VCaP (cell line): Measurements from ENCODE around the gene COL18A1.

Source experiments
- H3K27ac ChIP-seq: fragments of 450-650 bp; 2 replicates; pipeline ENCODE4 v1.5.1; 2017
- CTCF ChIP-seq: fragments of 450-650 bp; conservative IDR thresholded peaks from 2 replicates; pipeline ENCODE4 v1.5.1; 2017; ENCODE audit warnings: mild to moderate bottlenecking, moderate library complexity

COL18A1 gene

GRCh38 chr21:45448810-45449657 is 44.1 kb downstream of the COL18A1 start:
- TF ChIP-seq CTCF: no peak
- H3K27ac ChIP-seq: no peak overlapping the region

- TF ChIP-seq CTCF: no peak
- no peak overlapping the region for H3K27ac ChIP-seq
These were observed 44.9 kb downstream of the COL18A1 start for GRCh38 chr21:45449658-45450422.

GRCh38 chr21:45450423-45451090 is 45.6 kb downstream of the COL18A1 start:
- no peak overlapping the region for H3K27ac ChIP-seq
- TF ChIP-seq CTCF: no peak

- no peak for TF ChIP-seq CTCF
- H3K27ac ChIP-seq: no peak overlapping the region
These were observed 46.3 kb downstream of the COL18A1 start for GRCh38 chr21:45451091-45451740.

- no peak overlapping the region for H3K27ac ChIP-seq
- no peak for TF ChIP-seq CTCF
These were observed 46.8 kb downstream of the COL18A1 start for GRCh38 chr21:45451771-45452182.

- no peak overlapping the region for H3K27ac ChIP-seq
- TF ChIP-seq CTCF: no peak
These were observed 47.8 kb downstream of the COL18A1 start for GRCh38 chr21:45452696-45453307.
